HepG2 (cell line): ENCODE results near the gene PTTG1. TPM values are rescaled to one million over a fixed set of nuclear protein-coding genes. Genes with fewer than 3 reads are reported as not detected.

Experiments
- ATAC-seq: fragments of 200-7000 bp; cut with Tn5 transposase; 3 replicates; pipeline ENCODE4 v1.9.1; 2020; ENCODE audit warnings: mild to moderate bottlenecking, moderate library complexity
- BruUV-seq: library from RNA; stranded (reverse); fragments of 400-500 nt; replicated peaks from 2 replicates; lab custom pipeline; 2021; lab: Mats Ljungman, UMichigan
- CTCF ChIA-PET: fragments of 300-600 bp; formaldehyde crosslinking; extraction: SDS; loops from one replicate; lab custom pipeline; 2021; ENCODE audit warnings: low total read pairs, inconsistent platforms, low intra/inter-chr PET ratio; lab: Yijun Ruan, JAX
- POLR2A ChIA-PET: fragments of 350-600 bp; sonication (Branson Sonifier 250); formaldehyde crosslinking; loops from one replicate; lab custom pipeline; 2020; ENCODE audit warnings: antibody characterized with exemption, inconsistent platforms; lab: Yijun Ruan, JAX
- DNase-seq: peaks from one replicate; pipeline ENCODE4 v3.0.0-alpha.2; 2015; ENCODE audit warnings: low spot score
- FAIRE-seq: peaks from 3 replicates; lab custom pipeline; 2011; peaks lifted over from hg19 to GRCh38; lab: Jason Lieb, UNC
- H2AFZ ChIP-seq: one replicate; pipeline ENCODE4 v1.6.1; 2011; ENCODE audit warnings: low read length, inconsistent platforms
- H3K27ac ChIP-seq: fragments of 300-600 bp; 3 replicates; pipeline ENCODE4 v1.8.0; 2011; ENCODE audit warnings: mixed run types, mild to moderate bottlenecking, mixed read lengths, low read length, inconsistent platforms; ENCODE audit not compliant: insufficient read depth; ENCODE audit errors: extremely low read length
- H3K27me3 ChIP-seq, 2 experiments: fragments of 200-600 bp in 1 of 2; 2 replicates in 1 of 2; 3 replicates in 1 of 2; pipeline versions ENCODE4 v1.6.0 to v1.8.0; 2011; ENCODE audit warnings: low read length in 2 of 2, mild to moderate bottlenecking in 2 of 2, moderate library complexity in 2 of 2, inconsistent platforms in 1 of 2; ENCODE audit not compliant: insufficient read depth in 2 of 2, control insufficient read depth in 1 of 2
- H3K36me3 ChIP-seq, 2 experiments: fragments of 200-600 bp in 1 of 2; replicated peaks in 1 of 2; 2 replicates in 1 of 2; 3 replicates in 1 of 2; pipeline versions ENCODE4 v1.5.1 to v1.8.0; 2011; ENCODE audit warnings: low read length in 2 of 2, inconsistent platforms in 1 of 2; ENCODE audit not compliant: insufficient read depth in 2 of 2, control insufficient read depth in 1 of 2
- H3K4me1 ChIP-seq: 2 replicates; pipeline ENCODE4 v1.5.1; 2012; ENCODE audit warnings: low read length, inconsistent platforms; ENCODE audit not compliant: insufficient read depth
- H3K4me2 ChIP-seq: 2 replicates; pipeline ENCODE4 v1.6.0; 2011; ENCODE audit warnings: low read depth, low read length, inconsistent platforms
- H3K4me3 ChIP-seq, 3 experiments: fragments of 200-600 bp in 1 of 3; sonication (generic), shearing (Covaris generic) in 1 of 3; replicated peaks in 1 of 3; 2 replicates each; pipeline ENCODE4 v1.5.1; 2011 to 2016; ENCODE audit warnings: low read length in 3 of 3, inconsistent platforms in 2 of 3, low read depth in 2 of 3, mild to moderate bottlenecking in 2 of 3, control low read depth in 1 of 3, mixed read lengths in 1 of 3; ENCODE audit not compliant: insufficient read depth in 1 of 3
- H3K79me2 ChIP-seq: one replicate; pipeline ENCODE4 v1.6.1; 2011; ENCODE audit warnings: low read length, inconsistent platforms; ENCODE audit not compliant: insufficient read depth
- H3K9ac ChIP-seq: 2 replicates; pipeline ENCODE4 v1.6.0; 2011; ENCODE audit warnings: mild to moderate bottlenecking, low read depth, low read length, inconsistent platforms; ENCODE audit not compliant: insufficient read depth
- H3K9me3 ChIP-seq: 2 replicates; pipeline ENCODE4 v1.5.1; 2012; ENCODE audit warnings: mild to moderate bottlenecking, low read length
- H4K20me1 ChIP-seq: 2 replicates; pipeline ENCODE4 v1.6.0; 2011; ENCODE audit warnings: inconsistent platforms, mild to moderate bottlenecking, low read length, moderate library complexity; ENCODE audit not compliant: insufficient read depth
- CC2D1A ChIP-seq: sonication (generic); formaldehyde crosslinking; IDR thresholded peaks from 2 replicates; pipeline ENCODE4 v1.8.1; 2023; ENCODE audit warnings: mild to moderate bottlenecking, missing genetic modification reagents
- CREM ChIP-seq, 2 experiments: sonication (generic) in 1 of 2; formaldehyde crosslinking in 1 of 2; IDR thresholded peaks; 2 replicates each; pipeline versions ENCODE4 v1.4.0 to v1.6.1; 2016 to 2020; ENCODE audit warnings: antibody characterized with exemption in 1 of 2, mild to moderate bottlenecking in 1 of 2, missing genetic modification reagents in 1 of 2
- EHMT2 ChIP-seq: fragments of 200-600 bp; sonication (generic); IDR thresholded peaks from 2 replicates; pipeline ENCODE4 v1.7.0; 2017; ENCODE audit warnings: antibody characterized with exemption, low read depth, low read length, borderline replicate concordance
- FOXC1 ChIP-seq: sonication (generic); formaldehyde crosslinking; IDR thresholded peaks from 2 replicates; pipeline ENCODE4 v1.8.0; 2022; ENCODE audit warnings: mild to moderate bottlenecking, missing genetic modification reagents, borderline replicate concordance
- GATAD2A ChIP-seq: IDR thresholded peaks from 2 replicates; pipeline ENCODE4 v1.6.1; 2016
- HMGXB4 ChIP-seq, 2 experiments: sonication (generic) in 1 of 2; formaldehyde crosslinking in 1 of 2; IDR thresholded peaks; 2 replicates each; pipeline versions ENCODE4 v1.4.0 to v1.6.1; 2018 to 2020; ENCODE audit warnings: missing genetic modification reagents in 2 of 2, borderline replicate concordance in 1 of 2, low read depth in 1 of 2, mild to moderate bottlenecking in 1 of 2, missing biosample characterization in 1 of 2
- KAT8 ChIP-seq: IDR thresholded peaks from 2 replicates; pipeline ENCODE4 v1.6.1; 2016; ENCODE audit warnings: missing genetic modification reagents, missing compliant biosample characterization
- MED1 ChIP-seq: sonication (generic); formaldehyde crosslinking; IDR thresholded peaks from 2 replicates; pipeline ENCODE4 v1.4.0; 2020; ENCODE audit warnings: missing genetic modification reagents
- MIER2 ChIP-seq: IDR thresholded peaks from 2 replicates; pipeline ENCODE4 v1.6.1; 2016; ENCODE audit warnings: missing biosample characterization, missing genetic modification reagents
- MTF1 ChIP-seq: sonication (generic); formaldehyde crosslinking; IDR thresholded peaks from 2 replicates; pipeline ENCODE4 v1.5.0; 2020; ENCODE audit warnings: missing genetic modification reagents
- MZF1 ChIP-seq: sonication (generic); formaldehyde crosslinking; IDR thresholded peaks from 2 replicates; pipeline ENCODE4 v1.8.1; 2023; ENCODE audit warnings: mild to moderate bottlenecking, missing genetic modification reagents, borderline replicate concordance
- NBN ChIP-seq: fragments of 450-650 bp; conservative IDR thresholded peaks from 2 replicates; pipeline ENCODE4 v1.6.1; 2017
- POGZ ChIP-seq: sonication (generic); formaldehyde crosslinking; IDR thresholded peaks from 2 replicates; pipeline ENCODE4 v1.4.0; 2020; ENCODE audit warnings: mild to moderate bottlenecking, missing genetic modification reagents
- SALL1 ChIP-seq: sonication (generic); formaldehyde crosslinking; IDR thresholded peaks from 2 replicates; pipeline ENCODE4 v1.8.0; 2022; ENCODE audit warnings: mild to moderate bottlenecking, missing genetic modification reagents
- TARDBP ChIP-seq: sonication (generic); formaldehyde crosslinking; IDR thresholded peaks from 2 replicates; pipeline ENCODE4 v1.8.0; 2022; ENCODE audit warnings: mild to moderate bottlenecking, missing genetic modification reagents
- USF2 ChIP-seq, 2 experiments: sonication (generic) in 1 of 2; formaldehyde crosslinking in 1 of 2; IDR thresholded peaks; 2 replicates each; pipeline versions ENCODE4 v1.5.1 to v1.6.1; 2011 to 2020; ENCODE audit warnings: borderline replicate concordance in 1 of 2, low read depth in 1 of 2, low read length in 1 of 2, mild to moderate bottlenecking in 1 of 2, missing genetic modification reagents in 1 of 2, moderate library complexity in 1 of 2
- ZNF878 ChIP-seq: sonication (generic); formaldehyde crosslinking; IDR thresholded peaks from 2 replicates; pipeline ENCODE4 v1.8.1; 2023; ENCODE audit warnings: mild to moderate bottlenecking, missing genetic modification reagents, moderate library complexity
- WGBS: methylation state at CpG from one replicate; pipeline ENCODE4 v1.1.6; 2017; ENCODE audit warnings: low lambda C conversion rate; 5-methylcytosine and 5-hydroxymethylcytosine counted together
- in situ Hi-C: cut with HindIII; loops from 2 replicates; pipeline ENCODE4 v1.10.0; 2017; ENCODE audit warnings: low pct_unique_long_range_greater_than_20kb; ENCODE audit not compliant: extremely low pct_ligation_motif_present
- intact Hi-C: fragments of 100-400 bp; cut with micrococcal nuclease; formaldehyde crosslinking; loops from one replicate; pipeline ENCODE4 v1.10.0; 2022; ENCODE audit not compliant: unreplicated experiment
- polyA plus RNA-seq, 8 experiments: library from polyadenylated mRNA; depleted of rRNA in 3 of 8; stranded (reverse) in 7 of 8; unstranded in 1 of 8; fragments of >200 nt; fragmentation: Illumina TruSeq in 4 of 8; extraction: Trizol in 4 of 8; gene quantifications; 2 replicates each; pipeline versions ENCODE4 v1.2.1 to v1.2.3, GENCODE V29; 2011 to 2016; ENCODE audit warnings: low read depth in 4 of 8, missing spikeins in 1 of 8, mixed read lengths in 1 of 8; ENCODE audit not compliant: insufficient read depth in 1 of 8
- total RNA-seq, 5 experiments: library from RNA; depleted of rRNA; stranded (reverse); fragments of >200 nt; fragmentation: Illumina TruSeq; extraction: Trizol; gene quantifications; 2 replicates each; pipeline ENCODE4 v1.2.3, GENCODE V29; 2016; ENCODE audit warnings: low read depth in 1 of 5

PTTG1 gene
- total and polyA plus RNA-seq, 2 of the 13 experiments (the other 11 are each of a cell fraction or from before 2014, with no cell fraction given) = 102 to 161 TPM

- TF ChIP-seq USF2 (IDR thresholded peaks at IDR 0.05; ENCODE audit: low read depth, low read length) (no peak), USF2 (CRISPR knock-in tag; IDR thresholded peaks at IDR 0.05; ENCODE audit: borderline replicate concordance) (0 out of 2 replicates have a peak, but pooled peaks have one; percentile 24)
Measured at GRCh38 chr5:160438316-160439204, 16.9 kb downstream of the PTTG1 start (continued).

- Histone ChIP-seq H3K27ac (no peak overlapping the region), H3K4me1 (peaks cover 42% of the 10 kb centered on the region), H3K79me2 (no peaks in the 10 kb centered on the region), H4K20me1 (no peaks in the 10 kb centered on the region), H3K9me3 (no peaks in the 10 kb centered on the region), H3K4me3 (peak overlapping the region; percentile 13 to 60 (median 39)), H3K9ac (peak overlapping the region; percentile 44; the same call in 1 of the 2 replicates), H3K27me3 (peaks cover 0 to 1% of the 10 kb centered on the region in 2 experiments; a peak in 1 of 5 replicates), H3K36me3 (no peaks in the 10 kb centered on the region), H3K4me2 (peak overlapping the region; percentile 93), H2AFZ (peak overlapping the region; percentile 32)
- DNase-seq (peak; percentile 69), ATAC-seq (peak; percentile 95), FAIRE-seq (peak; percentile 80)
- BruUV-seq = no TSS peak
- 0% methylated on average over 11 of the region's 11 CpGs for WGBS
- ChIA-PET CTCF (interaction anchor here (0.7 to 2.3 kb wide), 3 partner anchors 21 to 69 kb away, joined by 3 to 19 read pairs (median 14); no protein-coding TSS in a partner anchor), POLR2A (interaction anchor here (1.1 to 2.4 kb wide), 5 partner anchors 17 to 38 kb away, joined by 3 to 29 read pairs (median 5); partner anchors contain the start of gene PTTG1)
- intact Hi-C loops (loop anchor here (1.0 to 2.0 kb wide), 6 partner anchors 21 to 348 kb away; no protein-coding TSS in a partner anchor), in situ Hi-C loops (loop anchor here (5.0 to 10.0 kb wide), 2 partner anchors 63 to 356 kb away; no protein-coding TSS in a partner anchor)
- TF ChIP-seq TARDBP (CRISPR knock-in tag) (0 out of 2 replicates have a peak, but pooled peaks have one; percentile 42), KAT8 (CRISPR knock-in tag) (peak; percentile 54), MTF1 (CRISPR knock-in tag) (no peak), CREM (IDR thresholded peaks at IDR 0.05) (no peak), CREM (CRISPR knock-in tag; IDR thresholded peaks at IDR 0.05) (no peak), ZNF878 (CRISPR knock-in tag) (0 out of 2 replicates have a peak, but pooled peaks have one; percentile 53), NBN (no peak), CC2D1A (CRISPR knock-in tag) (0 out of 2 replicates have a peak, but pooled peaks have one; percentile 44), HMGXB4 (CRISPR knock-in tag; IDR thresholded peaks at IDR 0.05; ENCODE audit: borderline replicate concordance in 1 of 2, low read depth in 1 of 2) (peak in 1 of 2 experiments; percentile 65; a peak in 2 of 4 replicates), SALL1 (CRISPR knock-in tag) (peak; percentile 54), FOXC1 (CRISPR knock-in tag) (no peak), GATAD2A (CRISPR knock-in tag) (peak; percentile 44; the same call in 1 of the 2 replicates), MZF1 (CRISPR knock-in tag) (no peak), POGZ (CRISPR knock-in tag) (peak; percentile 32; the same call in 1 of the 2 replicates), MIER2 (CRISPR knock-in tag) (0 out of 2 replicates have a peak, but pooled peaks have one; percentile 27), MED1 (CRISPR knock-in tag) (peak; percentile 24; the same call in 1 of the 2 replicates), EHMT2 (no peak)
Measured at GRCh38 chr5:160439205-160439600, 17.5 kb downstream of the PTTG1 start.
